IMR-90 (cell line): Measurements from ENCODE around the gene TNFRSF13B. TPM values are rescaled to one million over a fixed set of nuclear protein-coding genes. Genes with fewer than 3 reads are reported as not detected.

ENCODE experiments used
- ATAC-seq: fragments of 200-7000 bp; cut with Tn5 transposase; 2 replicates; pipeline ENCODE4 v1.9.1; 2020; ENCODE audit warnings: low read depth, mild to moderate bottlenecking, moderate library complexity
- BruUV-seq: library from RNA; stranded (reverse); fragments of 400-500 nt; replicated peaks from 2 replicates; lab custom pipeline; 2021; lab: Mats Ljungman, UMichigan
- CTCF ChIA-PET: fragments of 300-600 bp; formaldehyde crosslinking; extraction: SDS; loops from one replicate; lab custom pipeline; 2021; ENCODE audit warnings: antibody characterized with exemption; lab: Yijun Ruan, JAX
- POLR2A ChIA-PET: fragments of 300-600 bp; sonication (Branson Sonifier 250); formaldehyde crosslinking; loops from one replicate; lab custom pipeline; 2022; ENCODE audit warnings: antibody characterized with exemption; ENCODE audit not compliant: unreplicated experiment; lab: Charles Lee
- DNase-seq: peaks from one replicate; pipeline ENCODE4 v3.0.0; 2013
- H2AFZ ChIP-seq: replicated peaks from 2 replicates; pipeline ENCODE3; 2013; ENCODE audit warnings: low read length, mild to moderate bottlenecking; ENCODE audit not compliant: poor library complexity
- H2AK5ac ChIP-seq: 2 replicates; pipeline ENCODE4 v1.6.1; 2013; ENCODE audit warnings: low read depth, low read length, inconsistent platforms
- H2AK9ac ChIP-seq: replicated peaks from 2 replicates; pipeline ENCODE3; 2013; ENCODE audit warnings: mild to moderate bottlenecking, low read depth, low read length, moderate library complexity; ENCODE audit not compliant: poor library complexity
- H2BK120ac ChIP-seq: 2 replicates; pipeline ENCODE4 v1.6.1; 2013; ENCODE audit warnings: low read depth, low read length, inconsistent platforms
- H2BK15ac ChIP-seq: 3 replicates; pipeline ENCODE4 v1.6.1; 2013; ENCODE audit warnings: low read depth, low read length, inconsistent platforms
- H2BK20ac ChIP-seq: 2 replicates; pipeline ENCODE4 v1.6.1; 2013; ENCODE audit warnings: low read depth, mild to moderate bottlenecking, inconsistent platforms, low read length, moderate library complexity
- H2BK5ac ChIP-seq: 2 replicates; pipeline ENCODE4 v1.6.1; 2013; ENCODE audit warnings: mild to moderate bottlenecking, low read depth, low read length, inconsistent platforms; ENCODE audit not compliant: poor library complexity, severe bottlenecking
- H3K14ac ChIP-seq: replicated peaks from 2 replicates; pipeline ENCODE4 v1.6.1; 2013; ENCODE audit warnings: low read depth, low read length, inconsistent platforms
- H3K18ac ChIP-seq: 2 replicates; pipeline ENCODE4 v1.6.1; 2013; ENCODE audit warnings: low read depth, low read length, control low read depth
- H3K23ac ChIP-seq: 2 replicates; pipeline ENCODE4 v1.6.1; 2013; ENCODE audit warnings: low read depth, low read length, inconsistent platforms
- H3K27ac ChIP-seq: 2 replicates; pipeline ENCODE4 v1.5.1; 2013; ENCODE audit warnings: mild to moderate bottlenecking, control low read depth, low read length; ENCODE audit not compliant: insufficient read depth
- H3K27me3 ChIP-seq: 2 replicates; pipeline ENCODE4 v1.6.1; 2013; ENCODE audit warnings: low read length; ENCODE audit not compliant: control insufficient read depth, insufficient read depth
- H3K36me3 ChIP-seq: 2 replicates; pipeline ENCODE4 v1.6.1; 2013; ENCODE audit warnings: low read length, mixed read lengths; ENCODE audit not compliant: control insufficient read depth, insufficient read depth
- H3K4ac ChIP-seq: 2 replicates; pipeline ENCODE4 v1.6.1; 2013; ENCODE audit warnings: low read depth, low read length, inconsistent platforms
- H3K4me1 ChIP-seq: 2 replicates; pipeline ENCODE4 v1.6.1; 2013; ENCODE audit warnings: low read length, mixed read lengths; ENCODE audit not compliant: control insufficient read depth, insufficient read depth
- H3K4me2 ChIP-seq: 2 replicates; pipeline ENCODE4 v1.6.1; 2013; ENCODE audit warnings: low read depth, mild to moderate bottlenecking, control low read depth, low read length, moderate library complexity
- H3K4me3 ChIP-seq: 2 replicates; pipeline ENCODE4 v1.5.1; 2013; ENCODE audit warnings: low read depth, mild to moderate bottlenecking, control low read depth, low read length, moderate library complexity; ENCODE audit not compliant: insufficient read depth
- H3K56ac ChIP-seq: 2 replicates; pipeline ENCODE4 v1.6.1; 2013; ENCODE audit warnings: low read length, inconsistent platforms; ENCODE audit not compliant: insufficient read depth; ENCODE audit errors: extremely low read depth
- H3K79me1 ChIP-seq, 2 experiments: 2 replicates each; pipeline ENCODE4 v1.6.1; 2013; ENCODE audit warnings: low read length in 2 of 2, inconsistent platforms in 1 of 2, low read depth in 1 of 2
- H3K9ac ChIP-seq: 2 replicates; pipeline ENCODE4 v1.6.1; 2013; ENCODE audit warnings: low read depth, low read length, control low read depth
- H3K9me1 ChIP-seq: 2 replicates; pipeline ENCODE4 v1.6.1; 2013; ENCODE audit warnings: low read length, inconsistent platforms; ENCODE audit not compliant: insufficient read depth
- H3K9me3 ChIP-seq: 2 replicates; pipeline ENCODE4 v1.6.1; 2013; ENCODE audit warnings: low read length; ENCODE audit not compliant: control insufficient read depth, insufficient read depth
- H4K20me1 ChIP-seq: 2 replicates; pipeline ENCODE4 v1.6.1; 2013; ENCODE audit warnings: low read length, inconsistent platforms; ENCODE audit not compliant: insufficient read depth
- H4K5ac ChIP-seq: 2 replicates; pipeline ENCODE4 v1.6.1; 2013; ENCODE audit warnings: mild to moderate bottlenecking, low read depth, low read length, control low read depth
- H4K8ac ChIP-seq, 2 experiments: 2 replicates each; pipeline ENCODE4 v1.6.1; 2013; ENCODE audit warnings: low read depth in 2 of 2, low read length in 2 of 2, control low read depth in 1 of 2, inconsistent platforms in 1 of 2
- H4K91ac ChIP-seq: 2 replicates; pipeline ENCODE4 v1.6.1; 2013; ENCODE audit warnings: low read depth, low read length, inconsistent platforms; ENCODE audit not compliant: insufficient read depth
- BHLHE40 ChIP-seq: fragments of 150-350 bp; IDR thresholded peaks from 2 replicates; pipeline ENCODE4 v1.6.1; 2016; ENCODE audit warnings: mild to moderate bottlenecking, low read depth, low read length
- CEBPB ChIP-seq: IDR thresholded peaks from 2 replicates; pipeline ENCODE4 v1.6.1; 2012; ENCODE audit warnings: low read depth, low read length, improper control_type of control experiment
- CHD1 ChIP-seq: IDR thresholded peaks from 2 replicates; pipeline ENCODE4 v1.6.1; 2012; ENCODE audit warnings: low read depth, low read length, improper control_type of control experiment
- MAZ ChIP-seq: IDR thresholded peaks from 2 replicates; pipeline ENCODE4 v1.6.1; 2012; ENCODE audit warnings: low read depth, mild to moderate bottlenecking, low read length, improper control_type of control experiment, moderate library complexity, borderline replicate concordance
- MXI1 ChIP-seq: IDR thresholded peaks from 2 replicates; pipeline ENCODE4 v1.6.1; 2012; ENCODE audit warnings: low read depth, mild to moderate bottlenecking, low read length, moderate library complexity, borderline replicate concordance
- NFE2L2 ChIP-seq: fragments of 150-350 bp; IDR thresholded peaks from 2 replicates; pipeline ENCODE4 v1.6.1; 2016; ENCODE audit warnings: low read depth, mild to moderate bottlenecking, low read length
- RAD21 ChIP-seq: IDR thresholded peaks from 2 replicates; pipeline ENCODE4 v1.6.1; 2012; ENCODE audit warnings: low read length, improper control_type of control experiment
- RCOR1 ChIP-seq: IDR thresholded peaks from 2 replicates; pipeline ENCODE4 v1.6.1; 2012; ENCODE audit warnings: mild to moderate bottlenecking, low read length, improper control_type of control experiment; ENCODE audit not compliant: insufficient replicate concordance
- RFX5 ChIP-seq: IDR thresholded peaks from 2 replicates; pipeline ENCODE4 v1.8.0; 2012; ENCODE audit warnings: low read depth, mild to moderate bottlenecking, low read length, moderate library complexity
- USF2 ChIP-seq: fragments of 150-350 bp; IDR thresholded peaks from 2 replicates; pipeline ENCODE4 v1.6.1; 2017; ENCODE audit warnings: mild to moderate bottlenecking, antibody characterized with exemption, low read length, low read depth
- WGBS, 2 experiments: methylation state at CpG; one replicate each; pipeline versions ENCODE4 v1.1.5 to v1.1.7; 2013; ENCODE audit warnings: missing lambda C conversion rate in 2 of 2; ENCODE audit not compliant: insufficient read length in 1 of 2; ENCODE audit errors: extremely low coverage in 2 of 2; 5-methylcytosine and 5-hydroxymethylcytosine counted together
- dilution Hi-C: fragments of 300-500 bp; cut with HindIII; formaldehyde crosslinking; loops from one replicate; pipeline ENCODE4 v1.14.3; 2018; ENCODE audit warnings: low sequenced_read_pairs; ENCODE audit not compliant: unreplicated experiment
- in situ Hi-C: fragments of 300-500 bp; cut with MboI; formaldehyde crosslinking; loops from 3 replicates; pipeline ENCODE4 v1.14.3; 2019; ENCODE audit warnings: low sequenced_read_pairs, inconsistent platforms, mixed read lengths
- intact Hi-C: fragments of 100-400 bp; cut with micrococcal nuclease; formaldehyde crosslinking; loops from 2 replicates; pipeline ENCODE4 v1.10.0; 2022
- polyA plus RNA-seq, 3 experiments: library from polyadenylated mRNA; depleted of rRNA; stranded (reverse); fragments of >200 nt; gene quantifications; 2 replicates each; pipeline ENCODE4 v1.2.3, GENCODE V29; 2012; ENCODE audit warnings: low replicate concordance in 1 of 3
- total RNA-seq: library from RNA; depleted of rRNA; stranded (reverse); fragments of >200 nt; gene quantifications from 2 replicates; pipeline ENCODE4 v1.2.3, GENCODE V29; 2012
- TF ChIP-seq, protein P1 (sequence below): fragments of 150-350 bp; IDR thresholded peaks from 2 replicates; pipeline ENCODE4 v1.6.1; 2016; ENCODE audit warnings: low read depth, mild to moderate bottlenecking, low read length, moderate library complexity, borderline replicate concordance

Gene TNFRSF13B
- total and polyA plus RNA-seq, 2 of the 4 experiments (the other 2 are of a cell fraction), result not detected

DNA sequence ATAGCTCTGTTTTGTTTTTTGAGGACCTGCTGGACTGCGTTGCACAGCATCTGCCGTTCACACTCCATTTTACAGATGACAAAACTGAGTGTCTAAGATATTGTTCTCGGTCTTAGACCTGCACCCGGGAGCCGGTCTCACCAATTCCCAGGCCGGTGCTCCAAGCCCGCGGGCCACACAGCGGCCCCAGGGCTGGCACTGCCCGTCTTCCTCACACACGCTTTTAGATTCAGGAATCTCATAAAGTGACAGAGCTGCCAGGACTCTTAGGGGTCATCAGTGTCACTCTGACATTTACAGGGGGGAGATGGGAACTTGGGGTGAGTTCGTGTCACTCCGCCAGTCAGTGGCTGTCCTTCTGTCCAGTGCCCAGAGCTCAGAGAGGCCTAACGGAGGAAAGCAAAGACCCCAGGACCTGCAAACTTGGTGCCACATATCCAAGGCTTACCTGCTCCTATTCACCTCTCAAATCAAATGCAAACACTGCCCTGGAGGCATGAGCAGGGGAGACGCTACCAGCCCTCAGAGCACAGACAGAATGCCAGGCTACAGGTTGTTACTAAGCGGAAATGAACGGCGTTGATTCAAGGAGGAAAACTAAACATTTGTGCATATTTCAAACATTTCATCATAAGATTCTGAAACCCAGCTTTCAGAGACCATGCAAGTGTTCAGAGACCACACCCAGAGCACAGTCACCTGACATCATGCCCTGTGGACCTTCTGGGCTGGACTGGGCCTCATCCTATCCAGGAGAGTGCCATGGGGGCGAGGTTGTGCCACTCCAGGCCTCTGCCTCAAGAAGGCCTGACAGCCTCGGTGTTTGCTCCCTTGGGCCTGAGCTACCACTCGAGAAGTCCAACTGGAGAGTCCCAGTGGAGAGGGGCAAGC lies 29.5 kb downstream of the TNFRSF13B start:
- Histone ChIP-seq H3K9me1 (no peaks in the 10 kb centered on the region), H3K4me1 (no peaks in the 10 kb centered on the region), H3K56ac (no peak overlapping the region), H2BK15ac (no peak overlapping the region), H4K5ac (no peak overlapping the region), H3K18ac (no peak overlapping the region), H3K27me3 (peaks cover 47% of the 10 kb centered on the region), H2AK9ac (no peak overlapping the region), H3K27ac (no peak overlapping the region), H3K4me3 (no peak overlapping the region), H3K36me3 (no peaks in the 10 kb centered on the region), H2AK5ac (no peak overlapping the region), H4K91ac (no peak overlapping the region), H2BK20ac (no peak overlapping the region), H4K20me1 (no peaks in the 10 kb centered on the region), H3K14ac (no peak overlapping the region), H3K4ac (no peak overlapping the region), H4K8ac (no peak overlapping the region), H3K4me2 (no peak overlapping the region), H2BK120ac (no peak overlapping the region), H3K79me1 (no peaks in the 10 kb centered on the region), H2AFZ (no peak overlapping the region), H3K23ac (no peak overlapping the region), H2BK5ac (no peak overlapping the region), H3K9me3 (no peaks in the 10 kb centered on the region), H3K9ac (no peak overlapping the region)
- dilution Hi-C loops (no loop called here), intact Hi-C loops (no loop called here), in situ Hi-C loops (no loop called here)
- BruUV-seq, result no TSS peak
- ChIA-PET CTCF (no interaction called here), POLR2A (no interaction called here)
- WGBS, 2 experiments, result 85% methylated on average over 4 of the region's 21 CpGs; no CpG with 5 or more reads in 1 of the 2 experiments
- peak; percentile 8 for DNase-seq
- peak; percentile 46 for ATAC-seq
- TF ChIP-seq NFE2L2 (no peak), RFX5 (no peak), RAD21 (no peak), CEBPB (no peak), RCOR1 (no peak), MXI1 (no peak), CHD1 (no peak), USF2 (no peak), MAZ (no peak), BHLHE40 (no peak)
- TF ChIP-seq, protein P1, sequence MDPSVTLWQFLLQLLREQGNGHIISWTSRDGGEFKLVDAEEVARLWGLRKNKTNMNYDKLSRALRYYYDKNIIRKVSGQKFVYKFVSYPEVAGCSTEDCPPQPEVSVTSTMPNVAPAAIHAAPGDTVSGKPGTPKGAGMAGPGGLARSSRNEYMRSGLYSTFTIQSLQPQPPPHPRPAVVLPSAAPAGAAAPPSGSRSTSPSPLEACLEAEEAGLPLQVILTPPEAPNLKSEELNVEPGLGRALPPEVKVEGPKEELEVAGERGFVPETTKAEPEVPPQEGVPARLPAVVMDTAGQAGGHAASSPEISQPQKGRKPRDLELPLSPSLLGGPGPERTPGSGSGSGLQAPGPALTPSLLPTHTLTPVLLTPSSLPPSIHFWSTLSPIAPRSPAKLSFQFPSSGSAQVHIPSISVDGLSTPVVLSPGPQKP, result no peak
